ENCODE results near the gene ADAMTSL1. TPM values are rescaled to one million over a fixed set of nuclear protein-coding genes. Genes with fewer than 3 reads are reported as not detected.

The ADAMTSL1 gene
- total RNA-seq, 3 donors from 2014 or later: 3.6 to 7.5 (median 4.2) TPM

DNA sequence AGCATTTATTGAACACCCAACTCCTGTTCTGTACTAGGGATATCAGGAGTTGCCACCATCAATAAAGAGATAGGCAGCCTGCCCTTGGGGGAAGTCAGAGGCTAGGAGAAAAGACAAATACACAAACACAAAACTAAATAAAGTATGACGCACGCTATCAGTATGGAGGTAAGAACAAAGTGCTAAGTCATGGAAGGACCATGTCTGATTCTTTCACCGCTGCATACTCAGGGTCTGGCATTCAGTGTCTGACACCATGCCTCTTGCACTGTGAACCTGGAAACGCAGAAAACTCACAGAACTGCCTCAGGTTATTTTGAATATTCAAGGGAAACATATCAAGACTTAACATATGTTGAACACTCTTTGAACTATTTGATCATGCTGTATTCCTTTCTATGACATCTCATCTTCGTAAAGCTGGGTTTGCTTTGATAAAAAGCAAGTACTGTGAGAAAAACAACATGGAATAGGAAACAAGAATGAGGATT is 65.3 kb downstream of the ADAMTSL1 start:
- Histone ChIP-seq H3K4me1 (no peaks in the 10 kb centered on the region), H3K27me3 (no peaks in the 10 kb centered on the region), H3K27ac (no peak overlapping the region), H3K36me3 (no peaks in the 10 kb centered on the region), H3K4me3 (no peak overlapping the region), H3K9me3 (peaks cover 14 to 20% of the 10 kb centered on the region in 2 donors)
- TF ChIP-seq POLR2A (IDR thresholded peaks at IDR 0.05) (no peak), POLR2AphosphoS5 (IDR thresholded peaks at IDR 0.05) (no peak)
- TF ChIP-seq, protein P1, sequence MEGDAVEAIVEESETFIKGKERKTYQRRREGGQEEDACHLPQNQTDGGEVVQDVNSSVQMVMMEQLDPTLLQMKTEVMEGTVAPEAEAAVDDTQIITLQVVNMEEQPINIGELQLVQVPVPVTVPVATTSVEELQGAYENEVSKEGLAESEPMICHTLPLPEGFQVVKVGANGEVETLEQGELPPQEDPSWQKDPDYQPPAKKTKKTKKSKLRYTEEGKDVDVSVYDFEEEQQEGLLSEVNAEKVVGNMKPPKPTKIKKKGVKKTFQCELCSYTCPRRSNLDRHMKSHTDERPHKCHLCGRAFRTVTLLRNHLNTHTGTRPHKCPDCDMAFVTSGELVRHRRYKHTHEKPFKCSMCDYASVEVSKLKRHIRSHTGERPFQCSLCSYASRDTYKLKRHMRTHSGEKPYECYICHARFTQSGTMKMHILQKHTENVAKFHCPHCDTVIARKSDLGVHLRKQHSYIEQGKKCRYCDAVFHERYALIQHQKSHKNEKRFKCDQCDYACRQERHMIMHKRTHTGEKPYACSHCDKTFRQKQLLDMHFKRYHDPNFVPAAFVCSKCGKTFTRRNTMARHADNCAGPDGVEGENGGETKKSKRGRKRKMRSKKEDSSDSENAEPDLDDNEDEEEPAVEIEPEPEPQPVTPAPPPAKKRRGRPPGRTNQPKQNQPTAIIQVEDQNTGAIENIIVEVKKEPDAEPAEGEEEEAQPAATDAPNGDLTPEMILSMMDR (IDR thresholded peaks at IDR 0.05): no peak
- intact Hi-C loops (cut with DNase I; ENCODE audit: low total_unique reads): no loop called here
- DNase-seq (ENCODE audit: low spot score in 2 of 2): no peak

GRCh38 chr9:18542837-18543405 is 69.0 kb downstream of the ADAMTSL1 start:
- Histone ChIP-seq H3K4me1 (no peaks in the 10 kb centered on the region), H3K36me3 (no peaks in the 10 kb centered on the region), H3K27ac (no peak overlapping the region), H3K9me3 (no peaks in the 10 kb centered on the region), H3K27me3 (no peaks in the 10 kb centered on the region), H3K4me3 (no peak overlapping the region)
- DNase-seq (ENCODE audit: low spot score in 2 of 2): no peak
- TF ChIP-seq POLR2AphosphoS5 (IDR thresholded peaks at IDR 0.05) (no peak), POLR2A (IDR thresholded peaks at IDR 0.05) (no peak)
- TF ChIP-seq, protein P1 (IDR thresholded peaks at IDR 0.05): no peak
- intact Hi-C loops (cut with DNase I; ENCODE audit: low total_unique reads): no loop called here

DNA sequence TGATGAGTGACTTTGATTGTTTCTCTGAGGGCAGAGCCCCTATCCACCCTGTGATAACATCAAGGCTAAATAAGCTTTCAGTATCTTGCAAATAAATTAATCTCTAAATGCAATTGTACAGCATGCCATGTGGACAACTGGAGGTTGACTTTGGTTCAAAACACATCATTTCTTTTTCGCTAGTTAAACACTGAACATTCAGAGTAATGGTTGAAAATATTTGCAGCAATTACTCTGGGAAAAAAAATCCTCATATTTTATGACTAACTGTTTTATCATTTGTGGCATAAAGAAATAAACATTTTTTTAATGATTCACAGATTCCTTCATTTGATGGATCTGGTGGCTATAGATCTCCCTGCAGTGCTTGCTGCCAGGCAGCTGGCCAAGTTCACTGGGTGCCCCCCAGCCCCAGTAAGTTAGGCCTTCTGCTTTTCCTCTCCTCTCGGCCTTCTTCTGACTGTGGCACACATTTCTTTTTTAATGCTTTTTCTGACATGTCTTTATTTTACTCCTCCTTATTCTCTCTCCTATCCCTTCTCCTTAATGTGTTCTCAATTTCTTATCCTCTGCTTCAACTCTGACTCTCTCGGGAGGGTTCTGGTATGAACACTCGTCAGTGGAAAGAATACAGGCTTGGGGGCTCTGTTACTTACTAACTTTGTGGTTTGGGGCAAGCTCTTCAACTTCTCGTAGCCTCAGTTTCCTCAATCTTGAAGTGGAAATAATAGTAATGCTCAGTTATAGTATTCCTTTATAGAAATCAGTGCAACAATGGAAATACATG is 69.6 kb downstream of the ADAMTSL1 start:
- TF ChIP-seq, protein P1 (IDR thresholded peaks at IDR 0.05): no peak
- TF ChIP-seq POLR2AphosphoS5 (IDR thresholded peaks at IDR 0.05) (no peak), POLR2A (IDR thresholded peaks at IDR 0.05) (no peak)
- Histone ChIP-seq H3K9me3 (no peaks in the 10 kb centered on the region), H3K4me3 (no peak overlapping the region), H3K4me1 (no peaks in the 10 kb centered on the region), H3K27me3 (no peaks in the 10 kb centered on the region), H3K36me3 (no peaks in the 10 kb centered on the region), H3K27ac (no peak overlapping the region)
- DNase-seq (ENCODE audit: low spot score in 2 of 2): no peak
- intact Hi-C loops (cut with DNase I; ENCODE audit: low total_unique reads): no loop called here

DNA sequence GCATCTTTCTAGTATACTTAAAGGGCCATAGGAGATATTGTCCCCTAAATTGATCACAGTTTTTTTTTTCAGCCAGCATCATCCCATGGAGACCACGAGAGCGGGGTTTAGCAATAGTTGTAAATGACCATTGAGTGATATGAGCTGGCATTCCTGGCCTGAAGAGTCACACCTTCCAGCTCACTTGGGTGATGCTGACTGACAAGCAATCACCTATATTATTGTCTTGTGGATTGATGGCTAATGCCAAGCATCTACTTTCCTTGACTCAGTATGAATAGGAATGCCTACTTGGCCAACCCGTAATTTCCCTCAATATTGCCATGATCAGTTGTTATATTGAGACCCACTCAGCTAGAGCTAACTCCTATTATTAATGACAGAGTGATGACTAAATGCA is 70.5 kb downstream of the ADAMTSL1 start:
- intact Hi-C loops (cut with DNase I; ENCODE audit: low total_unique reads): no loop called here
- Histone ChIP-seq H3K9me3 (no peaks in the 10 kb centered on the region), H3K36me3 (no peaks in the 10 kb centered on the region), H3K27me3 (no peaks in the 10 kb centered on the region), H3K27ac (no peak overlapping the region), H3K4me1 (no peaks in the 10 kb centered on the region), H3K4me3 (no peak overlapping the region)
- no peak for DNase-seq (ENCODE audit: low spot score in 2 of 2)
- TF ChIP-seq, protein P1 (IDR thresholded peaks at IDR 0.05): no peak
- TF ChIP-seq POLR2A (IDR thresholded peaks at IDR 0.05): no peak
- TF ChIP-seq POLR2AphosphoS5 (IDR thresholded peaks at IDR 0.05): no peak
